ENCODE measurements around the gene ZSCAN1.
"Not testable (repeated sequence)": the region's sequence is repeated elsewhere in the genome, so short reads cannot be mapped to it uniquely, and the experiment has no call there.

ZSCAN1 gene, protein sequence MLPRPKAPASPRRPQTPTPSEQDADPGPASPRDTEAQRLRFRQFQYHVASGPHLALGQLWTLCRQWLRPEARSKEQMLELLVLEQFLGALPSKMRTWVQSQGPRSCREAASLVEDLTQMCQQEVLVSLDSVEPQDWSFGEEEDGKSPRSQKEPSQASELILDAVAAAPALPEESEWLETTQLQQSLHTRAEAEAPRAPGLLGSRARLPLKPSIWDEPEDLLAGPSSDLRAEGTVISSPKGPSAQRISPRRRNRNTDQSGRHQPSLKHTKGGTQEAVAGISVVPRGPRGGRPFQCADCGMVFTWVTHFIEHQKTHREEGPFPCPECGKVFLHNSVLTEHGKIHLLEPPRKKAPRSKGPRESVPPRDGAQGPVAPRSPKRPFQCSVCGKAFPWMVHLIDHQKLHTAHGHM

DNA sequence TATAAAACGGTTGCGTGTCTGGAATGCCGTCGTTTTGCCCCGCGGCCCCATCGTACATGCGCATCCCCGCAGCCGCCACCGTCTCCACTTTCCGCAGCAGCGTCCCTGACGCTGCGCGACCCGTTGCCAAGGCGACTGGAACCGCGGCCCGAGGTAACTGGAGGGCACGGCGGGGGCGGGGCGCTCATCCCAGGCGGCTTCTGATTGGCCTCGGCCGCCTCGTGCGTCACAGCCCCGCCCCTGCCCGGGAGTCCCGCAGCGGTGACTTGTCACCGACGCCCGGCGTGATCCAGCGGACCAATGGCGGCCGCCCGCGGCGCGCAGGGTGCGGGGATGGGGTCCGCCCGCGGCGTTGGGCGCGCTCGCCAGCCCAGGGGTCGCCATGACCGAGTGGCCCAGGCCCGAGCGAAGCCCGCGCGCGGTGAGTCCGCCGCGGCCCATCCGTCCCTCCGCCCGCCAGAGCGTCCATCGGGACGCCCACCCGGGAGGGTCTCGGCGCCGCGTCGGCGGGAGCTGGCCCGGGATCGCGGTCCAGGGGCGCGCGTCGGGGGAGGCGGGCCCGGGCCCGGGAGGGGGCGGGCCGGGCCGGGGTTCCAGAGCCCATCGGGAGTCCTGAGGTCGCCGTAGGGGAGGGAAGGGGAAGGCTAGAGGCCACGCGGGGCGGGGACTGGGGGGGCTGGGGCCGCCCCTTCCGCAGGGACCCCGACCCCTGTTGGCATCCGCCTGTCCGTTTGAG lies at the start of gene ZSCAN1:
TSS of gene ZSCAN1 (plus strand) at position 285 of the 736 bp plus-strand sequence. CDS start 3,812 bp downstream, outside the sequence.
- DNase-seq: peak; percentile 3 to 66

- DNase-seq: no peak
Measured at GRCh38 chr19:57992841-57993240, 41.0 kb upstream of the ZSCAN1 start.

DNA sequence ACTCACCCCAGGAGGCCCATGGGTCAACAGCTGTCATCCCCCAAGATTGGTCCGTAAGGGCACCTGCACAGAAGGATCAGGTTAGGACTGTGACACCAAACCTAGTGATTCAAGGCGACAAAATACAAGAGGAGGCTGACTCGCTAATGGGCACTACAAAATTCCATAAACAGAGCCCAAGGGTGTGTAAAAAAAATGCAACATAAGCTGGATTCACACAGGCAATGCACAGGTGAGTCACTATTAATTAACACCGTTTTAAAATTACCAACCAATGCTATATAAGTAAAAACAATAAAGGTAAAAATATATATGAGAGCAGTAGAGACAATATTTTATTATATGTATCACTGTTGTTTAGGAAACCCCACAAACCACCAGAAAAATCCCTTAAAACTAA lies 33.1 kb upstream of the ZSCAN1 start:
- DNase-seq: no peak

DNA sequence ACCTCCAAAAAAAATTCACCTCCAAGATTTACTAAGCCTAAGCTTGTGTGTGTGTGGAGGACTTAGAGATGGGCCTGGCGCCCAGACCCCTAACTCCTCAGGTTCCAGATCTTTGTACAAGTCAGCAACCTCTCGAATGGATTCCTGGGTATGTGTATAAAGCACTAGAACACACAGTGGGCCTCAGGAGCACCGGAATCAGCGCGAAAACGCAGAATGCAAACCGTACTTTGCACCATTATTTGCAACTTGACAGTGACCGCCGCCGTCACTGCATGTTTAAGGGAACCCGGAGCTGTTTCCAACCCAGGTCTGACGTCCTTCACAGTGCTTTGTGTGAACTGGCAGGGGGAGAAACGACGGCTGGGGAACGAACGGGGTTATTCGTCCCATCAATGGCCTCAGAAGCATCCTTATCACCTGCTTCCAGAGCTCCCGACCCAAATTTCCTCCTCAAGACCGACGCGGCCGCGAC lies 31.9 kb upstream of the ZSCAN1 start:
- DNase-seq: no peak

GRCh38 chr19:58002384-58003173 lies 31.2 kb upstream of the ZSCAN1 start, which contains the start of gene ZNF606:
Gene ZNF606 (minus strand): TSS chr19:58002820. CDS start chr19:58001319, 1,501 bp downstream.
- DNase-seq: peak; percentile 86 to 88

DNA sequence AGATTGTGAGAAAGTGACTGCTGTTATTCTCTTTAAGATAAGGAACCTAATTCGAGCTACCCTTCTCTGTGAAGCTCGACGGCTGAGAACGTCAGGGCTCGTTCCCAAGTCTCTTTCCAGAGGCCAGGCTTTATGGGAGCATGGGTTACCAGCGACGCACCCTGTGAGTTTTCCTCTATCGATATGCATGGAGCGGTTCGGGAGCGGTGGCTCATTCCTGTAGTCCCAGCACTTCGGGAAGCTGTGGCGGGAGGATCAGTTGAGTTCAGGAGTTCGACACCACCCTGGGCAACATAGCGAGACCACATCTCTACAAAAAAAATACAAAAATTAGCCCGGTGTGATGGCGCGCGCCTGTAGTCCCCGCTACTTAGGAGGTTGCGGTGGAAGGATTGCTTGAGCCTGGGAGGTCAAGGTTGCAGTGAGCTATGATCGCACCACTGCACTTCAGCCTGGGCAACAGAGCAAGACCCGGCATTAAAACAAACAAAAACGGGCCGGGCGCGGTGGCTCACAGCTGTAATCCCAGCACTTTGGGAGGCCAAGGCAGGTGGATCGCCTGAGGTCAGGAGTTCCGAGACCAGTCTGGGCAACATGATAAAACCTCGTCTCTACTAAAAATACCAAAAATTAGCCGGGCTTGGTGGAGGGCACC lies 30.5 kb upstream of the ZSCAN1 start:
- DNase-seq: no peak

- no peak for DNase-seq
Measured at GRCh38 chr19:58007285-58007684, 26.5 kb upstream of the ZSCAN1 start.

DNA sequence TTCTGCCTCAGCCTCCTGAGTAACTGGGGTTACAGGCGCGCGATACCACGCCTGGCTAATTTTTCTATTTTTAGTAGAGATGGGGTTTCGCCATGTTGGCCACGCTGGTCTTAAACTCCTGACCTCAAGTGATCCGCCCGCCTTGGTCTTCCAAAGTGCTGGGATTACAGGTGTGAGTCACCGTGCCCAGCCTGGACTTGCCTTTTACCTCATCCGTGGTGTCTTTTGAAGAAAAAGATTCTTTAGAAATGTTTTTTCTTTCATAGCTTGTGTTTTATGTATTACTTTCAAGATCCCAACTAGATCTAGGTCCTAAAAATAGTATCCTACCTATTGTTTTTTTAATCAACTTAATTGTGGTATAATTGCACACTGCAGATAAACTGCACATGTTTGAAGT lies 24.9 kb upstream of the ZSCAN1 start:
- not testable (repeated sequence) for DNase-seq

- no peak for DNase-seq
Measured at GRCh38 chr19:58009301-58009665, 24.5 kb upstream of the ZSCAN1 start.

DNA sequence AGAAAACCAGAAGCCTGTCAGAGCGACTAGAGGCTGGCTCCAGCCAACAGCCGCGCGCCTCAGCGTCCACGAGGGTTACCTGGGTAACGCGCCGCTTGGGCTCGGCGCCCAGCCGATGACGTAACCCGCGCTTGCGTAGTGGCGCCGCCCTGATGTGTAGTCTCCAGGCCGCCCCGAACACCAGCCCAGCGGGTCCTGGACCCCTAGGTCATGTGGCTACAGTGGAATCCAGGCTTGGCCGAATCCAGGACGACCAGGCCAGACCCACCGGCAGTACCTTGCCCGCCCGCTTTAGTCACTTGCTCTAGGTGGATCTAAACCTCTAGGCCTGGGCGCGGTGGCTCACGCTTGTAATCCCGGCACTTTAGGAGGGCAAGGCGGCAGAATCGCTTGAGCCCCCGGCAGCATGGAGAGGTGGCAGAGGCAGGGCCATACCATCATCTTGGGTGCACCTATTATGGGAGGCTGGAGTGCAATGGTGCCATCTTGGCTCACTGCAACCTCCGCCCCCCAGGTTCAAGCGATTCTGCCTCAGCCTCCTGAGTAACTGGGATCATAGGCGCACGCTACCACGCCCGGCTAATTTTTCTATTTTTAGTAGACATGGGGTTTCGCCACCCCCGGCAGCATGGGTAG lies 24.0 kb upstream of the ZSCAN1 start:
- peak; percentile 69 to 76 for DNase-seq

GRCh38 chr19:58010507-58010906 lies 23.3 kb upstream of the ZSCAN1 start:
- no peak for DNase-seq

DNA sequence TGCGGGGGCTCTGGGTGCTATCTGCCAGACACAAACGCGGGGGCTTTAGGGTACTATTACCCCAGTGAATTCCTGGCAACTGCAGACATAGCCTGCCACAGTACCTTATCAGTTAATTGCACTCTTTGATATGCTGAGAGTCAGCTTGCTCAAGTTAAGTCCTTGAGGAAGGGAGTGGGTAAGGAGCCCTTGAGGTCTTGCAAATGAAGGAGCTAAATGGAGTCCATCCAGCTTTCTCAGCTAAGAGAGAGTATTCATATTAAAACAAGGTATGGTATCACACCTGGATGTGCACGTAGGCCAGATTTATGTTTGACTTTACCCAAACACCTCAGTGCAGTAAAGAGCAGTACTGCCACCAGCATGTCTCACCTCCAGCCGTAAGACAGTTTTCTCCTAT lies 19.7 kb upstream of the ZSCAN1 start:
- no peak for DNase-seq

DNA sequence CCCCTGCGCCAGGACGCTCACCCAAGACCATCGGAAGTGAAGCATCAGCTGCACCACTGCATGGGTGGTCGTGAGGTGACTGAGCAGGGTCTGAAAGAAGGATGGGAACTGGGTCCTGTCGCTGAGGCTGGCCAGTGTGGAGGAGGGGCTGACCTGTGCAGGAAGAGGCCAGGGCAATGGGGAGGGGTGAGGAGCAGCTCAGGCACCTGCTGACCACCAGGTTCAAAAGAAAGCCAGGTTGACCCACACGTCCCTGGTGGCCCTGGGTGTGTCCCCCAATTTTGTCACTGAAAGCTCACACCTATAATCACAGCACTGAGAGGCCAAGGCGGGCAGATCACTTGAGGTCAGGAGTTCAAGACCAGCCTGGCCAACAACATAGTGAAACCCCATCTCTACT lies 13.7 kb upstream of the ZSCAN1 start:
- no peak for DNase-seq

DNA sequence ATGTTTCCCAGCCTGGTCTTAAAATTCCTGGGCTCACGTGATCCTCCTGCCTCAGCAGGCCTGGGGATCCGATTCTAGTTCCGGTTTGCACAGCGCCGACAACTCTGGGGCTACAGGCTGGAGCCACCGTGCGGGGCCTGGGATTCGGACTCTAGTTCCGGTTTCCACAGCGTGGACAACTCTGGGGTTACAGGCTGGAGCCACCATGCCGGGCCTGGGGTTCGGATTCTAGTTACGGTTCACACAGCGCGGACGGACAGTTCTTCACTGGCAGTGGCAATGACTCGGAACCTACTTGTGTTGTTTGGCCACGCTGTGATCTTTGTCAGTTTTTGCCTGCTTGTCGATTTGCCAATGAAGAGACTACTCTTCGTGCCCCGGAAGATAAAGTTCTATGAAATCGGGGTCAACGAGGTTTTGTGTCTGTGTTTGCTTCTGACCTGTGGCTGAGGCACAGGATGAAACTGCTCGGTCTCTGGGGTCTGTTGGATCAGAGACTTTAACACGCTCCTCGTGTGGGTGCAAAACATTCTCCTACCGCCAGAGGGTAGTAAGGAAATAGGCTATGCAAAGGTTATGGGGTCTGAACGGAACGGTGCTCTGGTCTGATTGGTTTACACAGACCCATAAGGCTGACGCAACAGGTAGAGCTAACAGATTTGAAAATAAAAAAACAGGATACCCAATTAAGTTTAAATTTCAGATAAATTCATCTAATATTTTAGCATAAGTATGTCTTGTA lies 12.1 kb upstream of the ZSCAN1 start:
- DNase-seq: peak; percentile 56 to 71

DNA sequence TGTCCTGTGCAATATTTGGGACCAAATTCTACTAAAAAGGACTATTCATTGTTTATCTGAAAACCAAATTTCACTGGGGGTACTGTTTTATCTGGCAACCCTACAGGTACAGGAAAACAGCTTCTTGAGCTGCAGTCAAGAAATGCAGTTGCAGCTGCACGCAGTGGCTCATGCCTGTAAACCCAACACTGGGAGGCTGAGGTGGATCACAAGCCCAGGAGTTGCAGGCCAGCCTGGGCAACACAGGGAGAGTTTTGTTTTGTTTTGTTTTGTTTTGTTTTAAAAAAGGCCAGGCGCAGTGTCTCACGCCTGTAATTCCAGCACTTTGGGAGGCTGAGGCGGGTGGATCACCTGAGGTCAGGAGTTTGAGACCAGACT lies 11.6 kb upstream of the ZSCAN1 start:
- no peak for DNase-seq

- no peak for DNase-seq
Measured at GRCh38 chr19:58024661-58025060, 9.2 kb upstream of the ZSCAN1 start.

GRCh38 chr19:58034477-58034793 lies 610 bp downstream of the ZSCAN1 start:
- DNase-seq: no peak

DNA sequence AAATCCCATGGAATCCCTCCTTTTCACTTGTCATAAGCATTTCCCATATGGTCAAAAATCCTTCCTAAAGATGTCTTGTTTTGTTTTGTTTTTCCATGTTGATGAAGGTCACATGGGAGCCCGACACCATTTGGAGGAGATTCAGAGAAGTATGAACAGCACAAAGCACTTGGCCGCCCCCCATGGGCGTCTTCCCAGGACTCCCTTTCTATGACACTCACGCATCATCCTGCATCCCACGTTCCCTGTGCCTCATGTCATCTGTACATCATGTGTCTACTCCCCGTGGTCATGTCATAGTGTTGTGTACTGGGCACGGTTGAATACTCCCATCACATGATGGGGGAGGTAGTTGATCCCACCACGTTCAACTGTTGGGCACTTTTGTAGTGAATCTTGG lies 2.0 kb downstream of the ZSCAN1 start:
- no peak for DNase-seq

GRCh38 chr19:58037927-58038687 lies 4.3 kb downstream of the ZSCAN1 start:
- DNase-seq: no peak

DNA sequence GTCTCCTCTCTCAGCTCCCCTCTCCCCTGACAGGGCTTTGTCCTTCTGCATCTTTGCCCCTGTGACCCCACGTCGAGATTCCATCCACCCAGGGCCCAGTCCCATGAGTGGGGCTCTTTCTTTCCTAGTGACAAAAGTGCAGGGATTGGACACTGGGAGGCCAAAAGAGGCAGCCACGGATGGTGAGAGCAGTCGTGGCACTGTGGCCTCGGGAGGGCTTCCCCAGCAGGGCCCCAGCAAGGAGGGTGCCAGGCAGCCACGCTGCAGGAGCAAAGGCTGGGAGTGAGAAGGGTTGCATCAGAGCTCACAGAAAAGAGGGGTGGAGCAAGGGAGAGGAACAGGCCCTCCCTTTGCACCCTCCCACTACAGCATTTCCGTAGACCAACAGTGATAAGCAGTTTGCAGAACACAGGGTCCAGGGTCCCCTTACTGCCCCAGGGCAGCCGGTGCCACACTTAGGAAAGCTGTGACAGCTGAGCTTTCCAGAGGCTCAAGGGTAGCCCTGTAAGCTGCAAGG lies 4.9 kb downstream of the ZSCAN1 start:
- DNase-seq: no peak
